Spleen (tissue), 7 donors: Measurements from ENCODE around the gene TMEM132C.

Source experiments
- POLR2A ChIP-seq, 3 donors: fragments of 450-650 bp; IDR thresholded peaks; one replicate each; pipeline ENCODE4 v1.5.1; 2017; ENCODE audit warnings: antibody characterized with exemption in 3 of 3, mild to moderate bottlenecking in 1 of 3
- POLR2AphosphoS5 ChIP-seq, 3 donors: sonication (generic); formaldehyde crosslinking; IDR thresholded peaks; one replicate each; pipeline ENCODE4 v1.5.1; 2017; ENCODE audit warnings: antibody characterized with exemption in 3 of 3
- TF ChIP-seq, protein P1 (sequence below), 11 experiments: fragments of 200-600 bp in 7 of 11; fragments of 450-650 bp in 4 of 11; sonication (generic) in 4 of 11; IDR thresholded peaks in 8 of 11; conservative IDR thresholded peaks in 3 of 11; 1 replicate in 7 of 11; 2 replicates in 4 of 11; pipeline versions ENCODE4 v1.4.0 to v1.8.0; 2016 to 2021; ENCODE audit warnings: antibody characterized with exemption in 11 of 11, inconsistent platforms in 4 of 11, mild to moderate bottlenecking in 1 of 11
- donor health status: DM: no; HTN: no; CAD: no; lungs with moderate emphysema.
- donor health status: DM: no; HTN: no; CAD: no.
- donor health status: DM: no; HTN: no; CAD: no.

DNA sequence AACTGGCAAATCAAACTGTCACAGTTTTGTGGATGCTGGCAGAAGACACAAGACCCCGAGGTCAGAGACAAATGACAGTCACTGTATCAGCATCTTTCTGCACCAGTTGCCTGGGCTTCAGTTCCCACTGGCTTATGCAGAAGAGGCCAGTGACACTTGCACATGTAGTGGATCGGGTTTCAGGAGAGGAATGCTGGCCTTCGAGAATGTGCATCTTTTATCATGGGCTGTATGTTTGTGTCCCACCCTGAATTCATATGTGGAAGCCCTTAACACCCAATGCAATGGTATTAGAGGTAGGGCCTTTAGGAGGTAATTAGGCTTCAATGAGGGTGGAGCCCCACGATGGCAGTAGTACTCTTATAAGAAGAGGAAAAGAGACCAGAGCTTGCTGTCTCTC is 405.9 kb downstream of the TMEM132C start:
- TF ChIP-seq, protein P1, sequence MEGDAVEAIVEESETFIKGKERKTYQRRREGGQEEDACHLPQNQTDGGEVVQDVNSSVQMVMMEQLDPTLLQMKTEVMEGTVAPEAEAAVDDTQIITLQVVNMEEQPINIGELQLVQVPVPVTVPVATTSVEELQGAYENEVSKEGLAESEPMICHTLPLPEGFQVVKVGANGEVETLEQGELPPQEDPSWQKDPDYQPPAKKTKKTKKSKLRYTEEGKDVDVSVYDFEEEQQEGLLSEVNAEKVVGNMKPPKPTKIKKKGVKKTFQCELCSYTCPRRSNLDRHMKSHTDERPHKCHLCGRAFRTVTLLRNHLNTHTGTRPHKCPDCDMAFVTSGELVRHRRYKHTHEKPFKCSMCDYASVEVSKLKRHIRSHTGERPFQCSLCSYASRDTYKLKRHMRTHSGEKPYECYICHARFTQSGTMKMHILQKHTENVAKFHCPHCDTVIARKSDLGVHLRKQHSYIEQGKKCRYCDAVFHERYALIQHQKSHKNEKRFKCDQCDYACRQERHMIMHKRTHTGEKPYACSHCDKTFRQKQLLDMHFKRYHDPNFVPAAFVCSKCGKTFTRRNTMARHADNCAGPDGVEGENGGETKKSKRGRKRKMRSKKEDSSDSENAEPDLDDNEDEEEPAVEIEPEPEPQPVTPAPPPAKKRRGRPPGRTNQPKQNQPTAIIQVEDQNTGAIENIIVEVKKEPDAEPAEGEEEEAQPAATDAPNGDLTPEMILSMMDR (IDR thresholded peaks at IDR 0.05 in 8 of 11, conservative IDR thresholded peaks at IDR 0.05 in 3 of 11) = no peak
- TF ChIP-seq POLR2A (IDR thresholded peaks at IDR 0.05) = no peak
- TF ChIP-seq POLR2AphosphoS5 (IDR thresholded peaks at IDR 0.05) = no peak
